ENCODE measurements around the gene TPRG1L.

Gene TPRG1L

DNA sequence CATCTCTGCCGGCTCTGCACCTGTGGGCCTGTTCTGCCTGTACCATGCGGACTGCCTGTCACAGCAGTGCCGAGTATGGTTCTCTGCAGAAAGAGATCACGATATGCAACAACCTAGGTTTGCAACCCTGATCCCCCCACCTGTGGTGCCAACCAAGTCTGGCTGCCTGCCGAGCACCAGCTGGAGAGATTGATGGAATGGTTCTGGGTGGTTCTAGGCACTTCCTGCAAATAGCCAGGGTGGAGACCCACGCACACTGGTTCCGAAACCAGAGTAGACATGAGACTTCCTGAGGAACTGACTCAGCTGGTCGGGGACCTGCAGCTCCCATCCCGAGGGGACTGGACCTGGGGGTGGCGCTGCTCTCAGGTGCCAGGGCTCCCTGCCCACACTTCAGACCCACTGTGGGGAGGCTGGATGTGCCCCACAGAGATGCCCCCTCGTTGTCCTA is 5.4 kb downstream of the TPRG1L start:
- DNase-seq: no peak

DNA sequence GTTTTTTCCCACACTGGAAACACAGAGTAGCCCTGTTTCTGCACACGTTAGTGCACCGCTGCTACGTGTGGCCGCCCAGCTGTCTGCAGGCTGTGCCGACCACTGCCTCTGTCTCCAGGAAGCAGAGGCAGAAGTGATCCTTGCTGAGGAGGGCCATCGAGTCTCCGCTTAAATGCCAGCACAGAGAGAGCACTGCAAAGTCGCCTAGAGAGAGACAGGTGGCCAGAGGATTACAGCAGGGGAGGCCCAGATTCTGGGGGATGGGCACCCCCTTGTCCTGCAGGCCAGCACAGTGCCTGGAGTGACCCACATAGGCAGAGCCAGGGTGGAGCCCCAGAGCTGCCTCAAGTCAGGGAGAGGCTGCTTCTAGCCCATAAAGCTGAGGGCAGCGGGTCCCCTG is 6.1 kb downstream of the TPRG1L start:
- DNase-seq: no peak

DNA sequence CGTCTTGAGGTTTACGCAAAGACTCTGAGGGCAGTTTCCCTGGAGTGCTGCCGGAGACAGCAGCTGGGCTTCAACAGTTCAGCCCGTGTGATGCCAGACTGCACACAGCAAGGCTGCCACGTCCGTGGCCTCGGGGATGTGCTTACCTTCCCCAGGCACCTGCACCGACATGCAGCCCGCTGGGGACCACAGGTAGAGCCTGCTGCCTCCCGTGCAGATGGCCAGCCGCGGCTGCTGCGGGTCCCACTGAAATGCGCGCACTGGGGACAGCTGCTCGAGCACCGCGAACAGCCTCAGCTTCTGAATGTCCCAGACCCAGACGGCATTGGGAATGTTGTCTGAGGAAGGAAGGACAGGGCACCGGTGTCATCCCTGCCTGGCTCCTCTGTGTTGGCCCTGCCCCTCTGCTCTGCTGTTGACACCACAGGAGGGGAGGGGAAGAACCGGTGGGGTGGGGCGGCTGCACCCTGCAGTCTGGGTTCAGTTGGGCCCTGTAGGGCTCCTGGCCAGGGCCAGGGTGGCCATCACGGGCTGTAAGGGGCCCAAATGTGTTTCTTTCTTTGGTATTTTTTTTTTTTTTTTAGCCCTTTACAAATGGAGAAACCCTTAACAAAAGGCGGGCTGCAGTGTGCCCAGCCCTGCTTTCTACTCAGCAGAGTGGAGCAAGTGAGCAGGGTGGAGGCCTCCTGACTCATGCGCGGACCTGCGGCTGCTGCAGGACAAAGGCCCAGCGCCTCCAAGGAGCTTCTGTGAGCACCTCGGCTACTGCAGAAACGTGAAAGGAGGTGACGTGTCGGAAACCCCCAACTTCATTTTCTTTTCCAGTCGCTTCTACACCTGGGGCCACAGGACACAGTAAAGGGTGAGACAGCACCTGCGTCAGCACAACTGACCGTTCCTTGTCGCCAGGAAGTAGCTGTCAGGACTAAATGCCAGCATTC is 6.8 kb downstream of the TPRG1L start:
- no peak for DNase-seq

DNA sequence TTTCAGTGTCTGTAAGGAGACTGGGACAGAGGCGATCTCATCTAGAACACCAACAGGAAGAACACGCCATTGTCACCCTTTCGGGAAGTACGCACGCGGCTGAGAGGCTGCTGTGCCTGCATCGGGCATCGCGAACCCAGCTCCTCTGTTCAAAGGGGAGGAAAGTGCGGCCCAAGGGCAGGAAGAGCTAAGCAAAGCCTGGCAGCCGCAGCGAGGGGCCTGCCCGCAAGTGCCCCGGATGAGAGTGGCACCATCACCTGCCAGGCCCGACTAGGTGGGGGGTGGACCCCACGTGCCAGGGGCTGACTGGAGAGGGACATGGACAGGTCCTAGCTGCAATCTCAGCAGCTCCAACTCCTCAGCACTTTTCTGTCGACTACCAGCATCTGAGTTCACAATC is 7.5 kb downstream of the TPRG1L start:
- no peak for DNase-seq

DNA sequence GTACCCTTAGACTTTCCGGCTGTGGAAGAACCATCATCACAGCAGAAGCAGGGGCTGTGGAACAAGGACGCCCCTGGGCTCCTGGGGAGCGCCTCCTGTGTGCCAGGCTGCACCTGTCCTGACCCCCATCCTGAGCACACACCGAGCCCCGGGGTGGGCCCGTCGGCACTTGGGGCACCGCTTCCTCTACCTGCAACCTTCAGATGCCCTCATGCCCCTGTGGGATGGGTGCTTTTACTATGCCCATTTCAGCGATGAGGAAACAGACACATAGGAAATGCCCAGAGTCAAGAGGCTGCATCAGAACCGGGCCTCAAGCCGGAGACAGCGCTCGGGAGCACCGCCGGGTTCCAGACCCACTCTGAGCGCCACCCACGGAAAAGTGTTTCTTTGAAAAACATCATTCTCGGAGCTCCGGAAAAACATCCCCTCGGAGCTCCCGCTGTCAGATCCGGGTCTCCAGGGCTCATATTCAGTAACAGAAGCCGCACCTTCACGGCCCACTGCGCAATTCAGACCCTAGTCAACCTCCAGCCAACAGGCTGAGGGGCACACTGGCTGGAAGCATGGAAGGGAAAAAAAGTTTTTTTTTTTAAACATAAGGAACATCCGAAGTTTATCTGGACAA is 8.0 kb downstream of the TPRG1L start:
- DNase-seq: no peak

DNA sequence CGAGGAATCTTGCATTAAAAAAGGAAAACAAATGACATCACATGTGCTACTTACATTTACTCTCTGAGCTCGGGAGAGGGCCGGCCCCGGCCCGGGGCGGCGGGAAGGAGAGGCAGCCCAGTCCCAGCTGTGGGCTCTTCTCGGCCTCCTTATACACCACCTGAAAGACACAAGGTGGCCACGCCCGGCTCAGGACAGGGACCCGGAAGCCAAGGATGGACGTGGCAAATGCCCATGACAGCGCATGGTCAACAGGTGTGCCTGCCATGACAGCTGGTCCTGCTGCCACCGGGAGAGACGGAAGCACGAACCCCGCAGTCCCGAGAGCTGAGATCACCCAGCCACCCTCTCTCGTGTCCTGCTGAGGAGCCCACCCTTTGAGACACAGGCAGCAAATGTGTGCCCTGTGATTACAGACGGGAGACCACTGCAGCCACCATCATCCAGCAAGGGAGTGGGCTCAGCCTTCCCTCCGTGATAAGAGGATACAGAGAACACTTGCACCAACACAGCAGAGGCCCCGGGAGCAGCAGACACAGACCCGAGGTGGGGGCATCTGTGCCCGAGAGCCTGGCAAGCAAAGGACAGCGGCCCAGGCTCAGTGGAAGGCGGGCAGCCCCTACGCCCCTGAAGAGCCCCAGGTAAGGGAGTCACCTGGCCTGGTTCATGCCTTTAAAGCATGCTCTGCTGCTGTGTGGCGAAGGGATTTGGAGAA is 8.7 kb downstream of the TPRG1L start:
- DNase-seq: no peak

DNA sequence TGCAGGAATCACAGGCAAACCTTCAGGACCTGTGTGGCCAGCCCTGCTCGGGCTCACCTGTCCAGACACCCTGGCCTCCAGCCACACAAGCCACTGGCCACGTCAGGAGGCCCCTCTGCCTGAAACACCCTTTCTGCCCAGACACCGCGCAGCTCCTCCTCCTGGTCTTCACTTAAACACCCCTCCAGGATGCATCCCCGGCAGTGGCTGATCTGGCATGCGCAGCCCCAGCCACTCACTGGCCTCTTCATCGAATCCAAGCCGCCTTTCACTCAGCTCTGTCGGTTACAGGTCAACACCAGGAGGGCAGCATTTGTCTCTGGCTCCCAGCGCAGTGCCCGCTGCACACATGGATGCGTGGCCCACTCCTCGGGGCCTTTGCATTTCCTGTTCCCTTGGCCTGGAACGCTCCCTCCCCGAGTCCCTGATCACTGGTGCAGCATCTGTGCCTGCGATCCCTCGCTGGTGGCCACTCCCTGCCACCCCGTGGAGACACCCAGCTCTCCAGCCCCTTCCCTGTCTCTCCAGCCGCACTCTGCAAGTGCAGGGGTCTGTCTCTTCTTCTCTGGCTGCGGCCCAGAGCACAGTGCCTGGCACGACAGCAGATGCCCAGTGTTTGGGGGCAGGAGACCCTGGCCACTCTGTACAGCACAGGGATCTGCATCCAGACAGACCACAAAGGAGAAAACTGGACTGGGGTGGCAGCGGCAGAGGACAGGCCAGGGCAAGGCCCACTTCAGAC is 9.4 kb downstream of the TPRG1L start:
- no peak for DNase-seq

DNA sequence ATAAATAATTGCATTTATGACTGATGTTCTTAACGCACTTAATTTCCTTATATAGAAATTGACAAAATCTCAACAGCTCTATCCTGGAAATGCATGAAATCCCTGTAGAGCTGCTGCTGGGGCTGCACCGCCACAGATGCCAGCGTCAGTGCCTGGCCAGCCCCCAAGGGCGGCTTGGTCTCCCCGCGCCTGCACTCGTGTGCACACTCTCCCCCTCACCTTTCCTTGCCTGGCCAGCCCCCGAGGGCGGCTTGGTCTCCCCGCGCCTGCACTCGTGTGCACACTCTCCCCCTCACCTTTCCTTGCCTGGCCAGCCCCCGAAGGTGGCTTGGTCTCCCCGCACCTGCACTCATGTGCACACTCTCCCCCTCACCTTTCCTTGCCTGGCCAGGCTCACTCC is 11.3 kb downstream of the TPRG1L start:
- DNase-seq: no peak

DNA sequence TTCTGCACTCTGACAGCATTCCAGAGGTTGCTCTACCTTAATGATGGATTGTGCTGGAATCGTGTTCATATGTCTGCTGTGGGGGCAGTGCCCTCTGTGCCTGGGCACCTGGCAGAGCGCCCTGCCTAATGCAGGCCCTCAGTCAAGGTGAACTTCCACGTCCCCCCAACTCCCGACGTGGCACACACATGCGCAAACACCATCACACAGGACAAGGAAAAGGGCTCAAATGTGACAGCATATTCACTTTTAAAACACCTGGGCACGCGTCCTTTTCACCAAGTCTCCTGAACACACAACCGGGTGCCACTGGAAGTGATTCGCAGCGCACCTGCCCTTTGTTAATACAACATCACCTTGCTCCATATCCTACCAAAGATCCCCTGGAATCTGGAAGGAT is 11.7 kb downstream of the TPRG1L start:
- no peak for DNase-seq

DNA sequence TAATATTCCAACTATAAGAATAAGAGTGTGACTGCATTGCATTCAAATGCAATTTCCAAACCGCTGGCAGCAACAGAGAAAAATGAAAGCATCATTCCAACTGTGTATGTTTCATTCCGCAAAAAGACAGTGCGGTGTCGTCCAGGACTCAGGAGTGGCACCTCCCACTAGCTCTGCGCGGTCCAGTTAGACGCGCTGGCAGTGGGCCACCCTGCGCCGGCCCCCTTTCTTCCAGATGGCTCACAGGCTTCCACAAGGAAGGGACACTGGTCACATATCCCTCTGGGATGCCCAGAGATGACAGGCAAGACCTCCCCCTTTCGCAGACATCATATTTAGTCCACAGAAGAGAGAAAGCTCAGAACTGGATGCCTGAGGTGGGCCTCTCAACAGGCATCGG is 13.2 kb downstream of the TPRG1L start:
- DNase-seq: no peak

DNA sequence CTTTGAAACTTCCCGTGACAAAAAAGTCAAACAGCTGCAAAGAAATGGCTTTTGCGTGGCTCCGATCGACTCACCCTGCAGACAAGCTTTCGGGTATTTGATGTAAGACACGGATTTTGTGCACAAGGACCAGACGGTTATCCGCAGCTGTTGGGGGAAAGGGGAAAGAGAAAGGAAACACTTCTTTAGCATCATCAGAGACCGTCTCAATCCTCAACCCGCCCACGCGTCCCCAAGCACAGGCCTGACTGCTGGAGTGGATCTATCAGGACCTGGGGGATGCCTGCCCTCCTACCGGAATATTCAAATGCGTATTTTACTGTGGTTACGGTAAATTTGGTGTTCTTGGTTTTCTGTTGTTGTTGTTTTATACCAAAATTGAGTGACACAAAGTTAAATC is 13.9 kb downstream of the TPRG1L start:
- DNase-seq: no peak

DNA sequence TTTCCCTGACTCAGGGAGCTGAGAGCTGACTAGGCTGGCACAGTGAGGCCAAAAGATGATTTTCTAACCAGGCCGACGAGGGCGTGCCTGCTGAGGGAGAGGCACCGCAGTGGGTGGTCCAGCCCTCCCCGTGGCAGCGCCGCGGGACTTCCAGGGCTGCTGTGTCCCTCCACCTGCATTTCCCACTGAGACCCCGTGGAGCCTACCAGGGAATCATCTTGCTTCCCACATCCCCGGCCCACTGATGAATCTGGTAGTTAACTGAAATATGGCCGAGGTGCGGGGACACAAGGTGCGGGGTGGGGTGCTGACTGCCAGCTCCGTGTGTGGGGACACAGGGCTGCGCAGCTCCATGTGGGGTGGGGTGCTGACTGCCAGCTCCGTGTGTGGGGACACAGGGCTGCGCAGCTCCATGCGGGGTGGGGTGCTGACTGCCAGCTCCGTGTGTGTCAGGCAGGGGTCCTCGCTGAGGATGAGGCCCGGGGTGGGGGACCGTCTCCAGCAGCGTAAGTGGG is 14.6 kb downstream of the TPRG1L start:
- no peak for DNase-seq

DNA sequence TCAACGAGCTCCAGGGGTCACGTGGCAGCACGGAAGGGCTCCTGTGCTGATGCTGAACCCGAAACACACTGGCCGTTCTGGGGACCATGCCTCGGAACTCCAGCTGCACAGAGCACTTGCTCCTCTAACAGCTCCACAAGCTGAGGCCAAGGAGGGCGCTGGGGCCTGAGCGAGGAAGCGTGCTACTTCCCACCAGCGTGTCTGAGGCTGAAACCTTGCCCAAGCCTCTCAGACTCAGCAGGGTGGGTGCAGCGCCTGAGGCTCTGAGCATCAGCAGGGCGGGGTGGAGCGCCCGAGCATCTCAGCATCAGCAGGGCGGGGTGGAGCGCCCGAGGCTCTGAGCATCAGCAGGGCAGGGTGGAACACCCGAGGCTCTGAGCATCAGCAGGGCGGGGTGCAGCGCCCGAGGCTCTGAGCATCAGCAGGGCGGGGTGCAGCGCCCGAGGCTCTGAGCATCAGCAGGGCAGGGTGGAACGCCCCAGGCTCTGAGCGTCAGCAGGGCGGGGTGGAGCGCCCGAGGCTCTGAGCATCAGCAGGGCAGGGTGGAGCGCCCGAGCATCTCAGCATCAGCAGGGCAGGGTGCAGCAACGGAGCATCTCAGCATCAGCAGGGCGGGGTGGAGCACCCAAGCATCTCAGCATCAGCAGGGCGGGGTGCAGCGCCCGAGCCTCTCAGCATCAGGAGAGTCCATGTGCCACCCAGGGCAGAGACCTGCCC is 15.5 kb downstream of the TPRG1L start:
- no peak for DNase-seq

DNA sequence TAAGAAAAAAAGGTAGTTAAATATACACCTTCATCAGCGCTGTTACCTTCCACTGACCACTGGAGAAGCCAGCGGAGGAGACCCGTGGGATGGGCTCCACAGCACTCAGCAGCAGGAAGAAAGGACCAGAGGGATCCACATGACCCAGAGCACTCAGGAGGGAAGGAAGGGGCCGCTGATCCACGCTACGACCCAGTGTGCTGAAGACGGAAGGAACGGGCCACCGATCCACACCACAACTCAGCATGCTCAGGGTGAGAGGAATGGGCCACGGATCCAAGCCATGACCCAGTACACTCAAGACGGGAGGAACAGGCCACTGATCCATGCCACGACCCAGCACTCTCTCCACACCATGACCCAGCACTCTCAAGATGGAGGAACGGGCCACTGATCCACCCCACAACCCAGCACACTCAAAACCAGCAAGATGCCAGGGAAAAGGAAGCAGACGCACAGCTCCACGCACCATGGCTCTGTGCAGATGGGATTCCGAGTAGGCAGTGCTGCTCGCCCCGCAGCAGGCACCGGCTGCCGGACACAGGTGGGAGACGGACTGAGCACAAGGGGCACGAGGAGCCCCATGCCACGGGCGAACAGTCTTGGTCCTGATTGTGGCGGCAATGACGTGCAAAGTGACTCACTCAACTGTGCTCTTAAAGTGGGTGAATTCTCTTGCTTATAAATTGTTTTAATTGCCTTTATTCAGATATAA is 16.4 kb downstream of the TPRG1L start:
- no peak for DNase-seq

DNA sequence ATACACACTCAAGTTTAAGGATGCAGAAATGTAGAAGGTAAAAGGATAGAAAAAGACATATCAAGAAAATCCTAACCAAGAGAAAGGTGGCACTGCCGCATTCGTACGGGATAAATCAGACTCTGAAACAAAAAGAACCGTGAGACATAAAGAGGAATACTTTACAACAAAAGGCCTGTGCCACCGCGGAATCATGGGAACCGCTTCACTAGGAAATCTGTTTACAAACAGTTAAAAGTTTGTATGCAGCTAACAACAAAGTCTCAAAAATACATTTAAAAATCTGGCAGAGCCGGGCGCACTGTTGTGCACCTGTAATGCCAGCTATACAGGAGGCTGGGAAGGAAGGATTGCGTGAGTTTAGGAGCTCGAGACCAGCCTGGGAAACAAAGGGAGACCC is 17.0 kb downstream of the TPRG1L start:
- no peak for DNase-seq

DNA sequence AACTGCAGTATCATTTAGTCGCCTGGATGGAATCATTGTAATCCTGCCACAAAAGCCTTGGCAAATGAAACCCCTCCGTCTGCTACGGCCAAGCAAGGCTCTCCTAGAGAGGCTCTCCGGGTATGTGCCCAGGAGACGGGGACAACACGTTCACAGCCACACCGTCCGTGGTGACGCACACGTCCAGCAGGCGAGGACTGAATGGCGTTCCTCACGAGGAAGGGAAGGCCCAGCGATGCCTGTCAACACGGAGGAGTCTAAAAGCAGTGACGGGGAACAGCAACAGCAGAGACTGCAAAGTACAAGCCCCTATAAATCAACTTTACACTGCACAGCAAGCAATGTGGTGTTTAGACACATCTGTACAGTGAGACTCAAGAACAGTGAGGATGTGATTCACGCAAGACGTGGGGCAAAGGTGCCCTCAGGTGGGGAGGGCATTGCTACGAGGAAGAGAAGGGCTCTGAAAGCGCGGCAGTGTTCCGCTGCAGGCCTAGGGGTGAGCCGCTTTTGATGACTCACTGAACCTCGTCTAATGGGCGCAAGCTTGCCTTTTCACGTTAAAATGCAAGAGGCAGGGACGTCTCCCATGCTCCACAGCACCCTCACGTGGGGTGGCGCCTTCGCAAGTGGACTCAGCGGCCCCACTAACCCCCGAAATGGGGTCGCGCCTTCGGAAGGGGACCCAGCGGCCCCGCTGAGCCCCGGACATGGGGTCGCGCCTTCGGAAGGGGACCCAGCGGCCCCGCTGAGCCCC is 18.3 kb downstream of the TPRG1L start:
- no peak for DNase-seq

DNA sequence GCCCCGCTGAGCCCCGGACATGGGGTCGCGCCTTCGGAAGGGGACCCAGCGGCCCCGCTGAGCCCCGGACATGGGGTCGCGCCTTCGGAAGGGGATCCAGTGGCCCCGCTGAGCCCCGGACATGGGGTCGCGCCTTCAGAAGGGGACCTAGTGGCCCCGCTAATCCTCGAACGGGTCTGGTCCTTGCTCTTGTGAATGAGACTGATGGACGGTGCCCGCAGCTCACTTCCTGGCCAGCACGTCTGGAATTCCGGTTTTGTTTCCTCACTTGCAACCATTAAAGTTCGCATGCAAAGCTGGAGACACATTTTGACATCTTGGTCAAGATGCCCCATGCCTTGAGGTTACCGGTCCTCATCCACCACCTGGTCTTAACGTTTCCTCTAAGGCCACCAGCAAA is 19.5 kb downstream of the TPRG1L start:
- DNase-seq: no peak

DNA sequence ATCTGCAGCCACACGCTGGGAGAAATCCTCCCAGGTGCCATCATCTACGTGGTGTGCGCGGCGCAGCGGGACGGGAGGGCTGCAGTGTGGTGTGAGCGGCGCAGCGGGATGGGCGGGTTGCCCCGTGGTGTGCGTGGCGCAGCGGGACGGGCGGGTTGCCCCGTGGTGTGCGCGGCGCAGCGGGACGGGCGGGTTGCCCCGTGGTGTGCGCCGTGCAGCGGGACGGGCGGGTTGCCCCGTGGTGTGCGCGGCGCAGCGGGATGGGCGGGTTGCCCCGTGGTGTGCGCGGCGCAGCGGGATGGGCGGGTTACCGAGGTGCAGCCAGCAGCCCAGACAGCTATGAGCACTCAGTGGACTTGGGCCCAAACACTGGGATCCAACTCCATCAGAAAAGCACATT is 20.4 kb downstream of the TPRG1L start:
- DNase-seq: no peak

DNA sequence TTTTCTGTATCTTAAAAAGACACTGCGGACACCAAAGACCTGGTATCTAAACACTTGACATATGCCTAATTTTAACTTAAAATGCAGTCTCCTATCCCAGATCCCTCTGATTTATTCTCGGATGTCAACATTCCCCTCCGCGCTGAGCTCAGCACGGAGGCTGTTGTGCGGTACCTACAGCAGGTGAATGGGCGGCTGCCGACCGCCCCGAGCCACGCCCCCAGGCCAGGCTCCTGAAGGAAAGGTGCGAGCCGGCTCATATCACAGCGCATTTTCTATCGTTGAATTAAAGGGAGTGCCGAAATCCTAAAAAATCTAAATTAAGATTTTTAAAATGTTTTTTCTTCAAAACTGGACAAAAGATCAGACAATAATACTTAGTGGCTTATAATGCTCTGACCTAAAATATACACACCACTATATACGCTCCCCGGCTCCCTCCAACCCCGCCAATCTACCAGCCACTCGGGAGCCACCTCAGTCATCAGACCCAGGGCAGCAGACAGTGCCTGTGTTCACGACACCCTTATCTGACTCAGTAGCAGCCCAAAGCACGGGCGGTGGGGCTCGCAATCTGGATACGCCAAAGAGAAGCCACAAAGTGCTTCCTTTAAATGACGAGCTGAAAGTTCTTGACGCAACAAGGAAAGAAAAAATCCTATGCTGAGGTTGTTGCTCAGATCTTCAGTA is 21.0 kb downstream of the TPRG1L start:
- no peak for DNase-seq

DNA sequence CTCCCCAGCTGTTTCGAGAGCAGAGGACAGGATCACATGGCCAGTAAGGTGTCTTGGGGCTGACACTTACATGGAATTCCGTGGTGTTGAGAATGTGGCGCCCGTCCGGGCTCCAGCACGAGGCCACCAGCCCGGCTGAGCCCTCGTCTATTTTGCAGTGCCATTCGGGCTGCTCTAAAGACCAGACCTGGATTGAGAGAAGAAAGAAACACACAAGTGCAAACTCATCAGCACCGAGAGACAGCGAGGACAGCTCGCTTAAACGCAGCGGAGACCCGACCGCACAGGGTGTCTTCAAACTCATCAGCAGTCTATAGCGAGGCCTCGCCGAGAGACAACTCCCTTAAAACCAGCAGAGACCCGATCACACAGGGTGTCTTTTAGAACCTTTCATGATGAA is 21.8 kb downstream of the TPRG1L start:
- no peak for DNase-seq
